ENCODE data around the gene PRKCZ. TPM values are rescaled to one million over a fixed set of nuclear protein-coding genes. Genes with fewer than 3 reads are reported as not detected.

Gene PRKCZ
- total and polyA plus RNA-seq, 9 of the 15 experiments (the other 6 are each of a cell fraction or from before 2014, with no cell fraction given): 0.07 to 3.1 (median 1.3) TPM

DNA sequence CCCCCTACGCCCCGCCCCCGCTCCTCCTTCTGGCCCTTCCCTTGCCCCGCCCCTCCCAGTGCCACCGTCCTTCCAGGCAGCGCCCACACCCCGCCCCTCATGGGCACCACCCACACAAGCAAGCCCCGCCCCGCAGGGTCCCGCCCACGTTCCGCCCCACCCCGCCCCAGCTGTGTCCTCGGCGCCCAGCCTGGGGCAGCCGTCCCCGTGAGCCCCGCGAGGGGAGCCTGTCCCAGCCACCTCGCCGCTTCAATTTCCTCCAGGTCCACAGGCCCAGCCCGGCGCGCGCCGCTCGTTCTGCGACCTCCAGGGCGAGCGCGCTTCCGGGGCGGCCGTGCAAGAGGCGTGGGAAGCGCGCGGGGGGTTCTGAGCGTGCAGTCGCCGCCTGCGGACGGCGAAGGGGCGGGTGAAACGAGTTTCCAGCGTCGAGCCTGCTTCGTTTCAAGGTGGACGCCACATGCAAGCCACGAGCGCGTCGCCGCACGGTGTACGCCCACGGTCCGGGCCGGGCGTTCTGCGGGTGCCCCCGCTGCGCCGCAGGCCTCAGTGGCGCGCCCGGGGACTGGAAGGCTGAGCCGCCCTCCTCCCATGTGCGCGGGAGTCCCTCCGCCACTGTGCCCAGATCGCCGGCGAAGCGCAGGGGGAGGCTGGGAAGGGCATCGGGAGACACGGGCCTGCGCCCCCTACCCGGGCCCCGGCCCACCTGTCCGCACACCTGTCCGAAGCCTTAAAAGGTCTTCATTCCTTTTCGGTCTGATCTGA, 155.2 kb downstream of the PRKCZ start (continued):
- TF ChIP-seq PCBP1 (IDR thresholded peaks at IDR 0.05; ENCODE audit: low read depth, low read length, poor library complexity, severe bottlenecking): no peak
- TF ChIP-seq, protein P1, sequence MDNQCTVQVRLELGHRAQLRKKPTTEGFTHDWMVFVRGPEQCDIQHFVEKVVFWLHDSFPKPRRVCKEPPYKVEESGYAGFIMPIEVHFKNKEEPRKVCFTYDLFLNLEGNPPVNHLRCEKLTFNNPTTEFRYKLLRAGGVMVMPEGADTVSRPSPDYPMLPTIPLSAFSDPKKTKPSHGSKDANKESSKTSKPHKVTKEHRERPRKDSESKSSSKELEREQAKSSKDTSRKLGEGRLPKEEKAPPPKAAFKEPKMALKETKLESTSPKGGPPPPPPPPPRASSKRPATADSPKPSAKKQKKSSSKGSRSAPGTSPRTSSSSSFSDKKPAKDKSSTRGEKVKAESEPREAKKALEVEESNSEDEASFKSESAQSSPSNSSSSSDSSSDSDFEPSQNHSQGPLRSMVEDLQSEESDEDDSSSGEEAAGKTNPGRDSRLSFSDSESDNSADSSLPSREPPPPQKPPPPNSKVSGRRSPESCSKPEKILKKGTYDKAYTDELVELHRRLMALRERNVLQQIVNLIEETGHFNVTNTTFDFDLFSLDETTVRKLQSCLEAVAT (IDR thresholded peaks at IDR 0.05): no peak
- 0 out of 4 replicates have a peak, but pooled peaks of 1 of the 2 experiments have one; percentile 4 for TF ChIP-seq RCOR1 (IDR thresholded peaks at IDR 0.05; ENCODE audit: borderline replicate concordance in 1 of 2, low read depth in 2 of 2, low read length in 2 of 2)
- TF ChIP-seq ZFP36 (IDR thresholded peaks at IDR 0.05; ENCODE audit: low read depth, low read length, partially characterized antibody): no peak
- no peak for TF ChIP-seq TEAD2 (tag; IDR thresholded peaks at IDR 0.05)
- no peak for TF ChIP-seq KAT2B (IDR thresholded peaks at IDR 0.05; ENCODE audit: low read depth, low read length)
- TF ChIP-seq CHCHD3 (CRISPR knock-in tag; IDR thresholded peaks at IDR 0.05): no peak
- TF ChIP-seq TRIM28 (IDR thresholded peaks at IDR 0.05): no peak
- peak; percentile 66; the same call in 1 of the 2 replicates for TF ChIP-seq ELF4 (CRISPR knock-in tag; IDR thresholded peaks at IDR 0.05)
- no peak for TF ChIP-seq STAT5A (IDR thresholded peaks at IDR 0.05; ENCODE audit: borderline replicate concordance, low read length)
- no peak for TF ChIP-seq KDM1A (IDR thresholded peaks at IDR 0.05)
- TF ChIP-seq L3MBTL2 (IDR thresholded peaks at IDR 0.05): peak; percentile 99
- TF ChIP-seq, protein P2, sequence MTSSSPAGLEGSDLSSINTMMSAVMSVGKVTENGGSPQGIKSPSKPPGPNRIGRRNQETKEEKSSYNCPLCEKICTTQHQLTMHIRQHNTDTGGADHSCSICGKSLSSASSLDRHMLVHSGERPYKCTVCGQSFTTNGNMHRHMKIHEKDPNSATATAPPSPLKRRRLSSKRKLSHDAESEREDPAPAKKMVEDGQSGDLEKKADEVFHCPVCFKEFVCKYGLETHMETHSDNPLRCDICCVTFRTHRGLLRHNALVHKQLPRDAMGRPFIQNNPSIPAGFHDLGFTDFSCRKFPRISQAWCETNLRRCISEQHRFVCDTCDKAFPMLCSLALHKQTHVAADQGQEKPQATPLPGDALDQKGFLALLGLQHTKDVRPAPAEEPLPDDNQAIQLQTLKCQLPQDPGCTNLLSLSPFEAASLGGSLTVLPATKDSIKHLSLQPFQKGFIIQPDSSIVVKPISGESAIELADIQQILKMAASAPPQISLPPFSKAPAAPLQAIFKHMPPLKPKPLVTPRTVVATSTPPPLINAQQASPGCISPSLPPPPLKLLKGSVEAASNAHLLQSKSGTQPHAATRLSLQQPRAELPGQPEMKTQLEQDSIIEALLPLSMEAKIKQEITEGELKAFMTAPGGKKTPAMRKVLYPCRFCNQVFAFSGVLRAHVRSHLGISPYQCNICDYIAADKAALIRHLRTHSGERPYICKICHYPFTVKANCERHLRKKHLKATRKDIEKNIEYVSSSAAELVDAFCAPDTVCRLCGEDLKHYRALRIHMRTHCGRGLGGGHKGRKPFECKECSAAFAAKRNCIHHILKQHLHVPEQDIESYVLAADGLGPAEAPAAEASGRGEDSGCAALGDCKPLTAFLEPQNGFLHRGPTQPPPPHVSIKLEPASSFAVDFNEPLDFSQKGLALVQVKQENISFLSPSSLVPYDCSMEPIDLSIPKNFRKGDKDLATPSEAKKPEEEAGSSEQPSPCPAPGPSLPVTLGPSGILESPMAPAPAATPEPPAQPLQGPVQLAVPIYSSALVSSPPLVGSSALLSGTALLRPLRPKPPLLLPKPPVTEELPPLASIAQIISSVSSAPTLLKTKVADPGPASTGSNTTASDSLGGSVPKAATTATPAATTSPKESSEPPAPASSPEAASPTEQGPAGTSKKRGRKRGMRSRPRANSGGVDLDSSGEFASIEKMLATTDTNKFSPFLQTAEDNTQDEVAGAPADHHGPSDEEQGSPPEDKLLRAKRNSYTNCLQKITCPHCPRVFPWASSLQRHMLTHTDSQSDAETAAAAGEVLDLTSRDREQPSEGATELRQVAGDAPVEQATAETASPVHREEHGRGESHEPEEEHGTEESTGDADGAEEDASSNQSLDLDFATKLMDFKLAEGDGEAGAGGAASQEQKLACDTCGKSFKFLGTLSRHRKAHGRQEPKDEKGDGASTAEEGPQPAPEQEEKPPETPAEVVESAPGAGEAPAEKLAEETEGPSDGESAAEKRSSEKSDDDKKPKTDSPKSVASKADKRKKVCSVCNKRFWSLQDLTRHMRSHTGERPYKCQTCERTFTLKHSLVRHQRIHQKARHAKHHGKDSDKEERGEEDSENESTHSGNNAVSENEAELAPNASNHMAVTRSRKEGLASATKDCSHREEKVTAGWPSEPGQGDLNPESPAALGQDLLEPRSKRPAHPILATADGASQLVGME (CRISPR knock-in tag; IDR thresholded peaks at IDR 0.05): no peak
- TF ChIP-seq HMG20B (CRISPR knock-in tag; IDR thresholded peaks at IDR 0.05): no peak
- TF ChIP-seq U2AF1 (optimal IDR thresholded peaks at IDR 0.05; ENCODE audit: low read depth, low read length): peak; percentile 10
- TF ChIP-seq POLR2B (IDR thresholded peaks at IDR 0.05; ENCODE audit: low read depth, partially characterized antibody): peak; percentile 60
- TF ChIP-seq, protein P3, sequence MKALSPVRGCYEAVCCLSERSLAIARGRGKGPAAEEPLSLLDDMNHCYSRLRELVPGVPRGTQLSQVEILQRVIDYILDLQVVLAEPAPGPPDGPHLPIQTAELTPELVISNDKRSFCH (CRISPR knock-in tag; IDR thresholded peaks at IDR 0.05): no peak
- TF ChIP-seq, protein P3 (tag; IDR thresholded peaks at IDR 0.05): peak; percentile 79
- peak; percentile 80 for TF ChIP-seq CCNT2 (IDR thresholded peaks at IDR 0.05; ENCODE audit: borderline replicate concordance, extremely low read depth, insufficient read length, low read depth, low read length)
- TF ChIP-seq ERF (CRISPR knock-in tag; IDR thresholded peaks at IDR 0.05): peak; percentile 94
- no peak for TF ChIP-seq LEF1 (IDR thresholded peaks at IDR 0.05)
- TF ChIP-seq EP400 (IDR thresholded peaks at IDR 0.05): no peak; the same call in 1 of the 2 replicates
